Measurements from ENCODE around the gene BNC2. TPM values are rescaled to one million over a fixed set of nuclear protein-coding genes. Genes with fewer than 3 reads are reported as not detected.

The BNC2 gene
- total and polyA plus RNA-seq, 7 experiments from 2014 or later = 0.05 to 1.5 (median 0.59) TPM; not detected in 3

GRCh38 chr9:16806674-16807073, 63.8 kb downstream of the BNC2 start:
- CTCF ChIA-PET = no interaction called here
- H3K27ac Mint-ChIP-seq = no peak overlapping the region
- no peaks in the 10 kb centered on the region for H3K4me1 ChIP-seq (ENCODE audit: control insufficient read depth in 2 of 2, insufficient read depth in 2 of 2, low read length in 2 of 2)

GRCh38 chr9:16803648-16804047, 66.8 kb downstream of the BNC2 start:
- peaks cover 0 to 5% (median 0%) of the 10 kb centered on the region in 11 donors for H3K9me3 Mint-ChIP-seq
- POLR2A ChIA-PET = no interaction called here
- CTCF ChIA-PET = interaction anchor here (0.7 kb wide), 1 partner anchor 22 kb away, joined by 3 read pairs; no protein-coding TSS in a partner anchor
- Histone ChIP-seq H3K4me3 (ENCODE audit: low read length) (no peak overlapping the region), H3K9me3 (ENCODE audit: control insufficient read depth in 2 of 3, low read length in 3 of 3) (no peaks in the 10 kb centered on the region), H3K36me3 (ENCODE audit: control insufficient read depth in 2 of 3, insufficient read depth in 3 of 3, low read length in 3 of 3) (no peaks in the 10 kb centered on the region), H3K27ac (ENCODE audit: low read depth, low read length) (no peak overlapping the region), H3K27me3 (ENCODE audit: control insufficient read depth in 2 of 2, insufficient read depth in 2 of 2, low read length in 2 of 2) (no peaks in the 10 kb centered on the region), H3K4me1 (ENCODE audit: control insufficient read depth in 2 of 2, insufficient read depth in 2 of 2, low read length in 2 of 2) (no peaks in the 10 kb centered on the region)
- H3K27me3 Mint-ChIP-seq = no peaks in the 10 kb centered on the region
- DNase-seq (no peak), ATAC-seq (no peak)
- H3K36me3 Mint-ChIP-seq = no peaks in the 10 kb centered on the region
- no peak overlapping the region for H3K4me3 Mint-ChIP-seq
- H3K4me1 Mint-ChIP-seq = no peaks in the 10 kb centered on the region
- no peak overlapping the region for H3K27ac Mint-ChIP-seq
- intact Hi-C loops (cut with micrococcal nuclease) = no loop called here

More at GRCh38 chr9:16806674-16807073, 63.8 kb downstream of the BNC2 start:
- H3K36me3 Mint-ChIP-seq = no peaks in the 10 kb centered on the region
- ATAC-seq = no peak
- intact Hi-C loops (cut with micrococcal nuclease) = no loop called here
- Histone ChIP-seq H3K27ac (ENCODE audit: low read depth, low read length) (no peak overlapping the region), H3K36me3 (ENCODE audit: control insufficient read depth in 2 of 3, insufficient read depth in 3 of 3, low read length in 3 of 3) (no peaks in the 10 kb centered on the region), H3K27me3 (ENCODE audit: control insufficient read depth in 2 of 2, insufficient read depth in 2 of 2, low read length in 2 of 2) (no peaks in the 10 kb centered on the region), H3K4me3 (ENCODE audit: low read length) (no peak overlapping the region), H3K9me3 (ENCODE audit: control insufficient read depth in 2 of 3, low read length in 3 of 3) (no peaks in the 10 kb centered on the region)
- no peak for DNase-seq
- POLR2A ChIA-PET = no interaction called here
- no peak overlapping the region for H3K4me3 Mint-ChIP-seq
- H3K27me3 Mint-ChIP-seq = no peaks in the 10 kb centered on the region
- peaks cover 0 to 5% (median 0%) of the 10 kb centered on the region in 11 donors for H3K9me3 Mint-ChIP-seq
- no peaks in the 10 kb centered on the region for H3K4me1 Mint-ChIP-seq

- Mint-ChIP-seq H3K9me3 (peaks cover 0 to 5% (median 0%) of the 10 kb centered on the region in 11 donors), H3K4me3 (no peak overlapping the region), H3K36me3 (no peaks in the 10 kb centered on the region), H3K4me1 (no peaks in the 10 kb centered on the region), H3K27me3 (no peaks in the 10 kb centered on the region), H3K27ac (no peak overlapping the region)
- no peaks in the 10 kb centered on the region for H3K36me3 ChIP-seq (ENCODE audit: control insufficient read depth in 2 of 3, insufficient read depth in 3 of 3, low read length in 3 of 3)
- no peaks in the 10 kb centered on the region for H3K9me3 ChIP-seq (ENCODE audit: control insufficient read depth in 2 of 3, low read length in 3 of 3)
- CTCF ChIA-PET = no interaction called here
- H3K27me3 ChIP-seq (ENCODE audit: control insufficient read depth in 2 of 2, insufficient read depth in 2 of 2, low read length in 2 of 2) = no peaks in the 10 kb centered on the region
- H3K27ac ChIP-seq (ENCODE audit: low read depth, low read length) = no peak overlapping the region
- POLR2A ChIA-PET = no interaction called here
- no peak for DNase-seq
- H3K4me1 ChIP-seq (ENCODE audit: control insufficient read depth in 2 of 2, insufficient read depth in 2 of 2, low read length in 2 of 2) = no peaks in the 10 kb centered on the region
- intact Hi-C loops (cut with micrococcal nuclease) = no loop called here
- H3K4me3 ChIP-seq (ENCODE audit: low read length) = no peak overlapping the region
- no peak for ATAC-seq
These were observed 68.5 kb downstream of the BNC2 start for GRCh38 chr9:16801871-16802466.

GRCh38 chr9:16796304-16796825, 74.1 kb downstream of the BNC2 start:
- Histone ChIP-seq H3K27ac (ENCODE audit: low read depth, low read length) (no peak overlapping the region), H3K4me1 (ENCODE audit: control insufficient read depth in 2 of 2, insufficient read depth in 2 of 2, low read length in 2 of 2) (no peaks in the 10 kb centered on the region), H3K36me3 (ENCODE audit: control insufficient read depth in 2 of 3, insufficient read depth in 3 of 3, low read length in 3 of 3) (no peaks in the 10 kb centered on the region), H3K27me3 (ENCODE audit: control insufficient read depth in 2 of 2, insufficient read depth in 2 of 2, low read length in 2 of 2) (no peaks in the 10 kb centered on the region), H3K9me3 (ENCODE audit: control insufficient read depth in 2 of 3, low read length in 3 of 3) (no peaks in the 10 kb centered on the region), H3K4me3 (ENCODE audit: low read length) (no peak overlapping the region)
- Mint-ChIP-seq H3K27ac (no peak overlapping the region), H3K27me3 (no peaks in the 10 kb centered on the region), H3K4me3 (no peak overlapping the region), H3K9me3 (peaks cover 0 to 7% (median 2%) of the 10 kb centered on the region in 11 donors), H3K4me1 (no peaks in the 10 kb centered on the region), H3K36me3 (no peaks in the 10 kb centered on the region)
- DNase-seq (no peak), ATAC-seq (no peak)
- POLR2A ChIA-PET = no interaction called here
- CTCF ChIA-PET = no interaction called here
- intact Hi-C loops (cut with micrococcal nuclease) = loop anchor here in 1 of 2 donors (1.0 kb wide), 1 partner anchor 26 kb away; no protein-coding TSS in a partner anchor

- no peak for DNase-seq
- POLR2A ChIA-PET = no interaction called here
- no peak overlapping the region for H3K27ac ChIP-seq (ENCODE audit: low read depth, low read length)
- H3K36me3 Mint-ChIP-seq = no peaks in the 10 kb centered on the region
- intact Hi-C loops (cut with micrococcal nuclease) = no loop called here
- no peak overlapping the region for H3K4me3 Mint-ChIP-seq
- H3K36me3 ChIP-seq (ENCODE audit: control insufficient read depth in 2 of 3, insufficient read depth in 3 of 3, low read length in 3 of 3) = no peaks in the 10 kb centered on the region
- H3K4me3 ChIP-seq (ENCODE audit: low read length) = no peak overlapping the region
- no peaks in the 10 kb centered on the region for H3K4me1 Mint-ChIP-seq
- CTCF ChIA-PET = no interaction called here
- H3K4me1 ChIP-seq (ENCODE audit: control insufficient read depth in 2 of 2, insufficient read depth in 2 of 2, low read length in 2 of 2) = no peaks in the 10 kb centered on the region
- H3K27ac Mint-ChIP-seq = no peak overlapping the region
- H3K9me3 Mint-ChIP-seq = peaks cover 0 to 7% (median 2%) of the 10 kb centered on the region in 11 donors
- H3K27me3 ChIP-seq (ENCODE audit: control insufficient read depth in 2 of 2, insufficient read depth in 2 of 2, low read length in 2 of 2) = no peaks in the 10 kb centered on the region
- no peaks in the 10 kb centered on the region for H3K27me3 Mint-ChIP-seq
- ATAC-seq = no peak
- H3K9me3 ChIP-seq (ENCODE audit: control insufficient read depth in 2 of 3, low read length in 3 of 3) = no peaks in the 10 kb centered on the region
These were observed 75.4 kb downstream of the BNC2 start for GRCh38 chr9:16794871-16795639.

- POLR2A ChIA-PET = no interaction called here
- ATAC-seq (no peak), DNase-seq (no peak)
- CTCF ChIA-PET = no interaction called here
- H3K27ac Mint-ChIP-seq = no peak overlapping the region
- intact Hi-C loops (cut with micrococcal nuclease) = no loop called here
- H3K4me1 ChIP-seq (ENCODE audit: control insufficient read depth in 2 of 2, insufficient read depth in 2 of 2, low read length in 2 of 2) = no peaks in the 10 kb centered on the region
- no peak overlapping the region for H3K4me3 Mint-ChIP-seq
- H3K9me3 ChIP-seq (ENCODE audit: control insufficient read depth in 2 of 3, low read length in 3 of 3) = no peaks in the 10 kb centered on the region
- no peak overlapping the region for H3K4me3 ChIP-seq (ENCODE audit: low read length)
- H3K27ac ChIP-seq (ENCODE audit: low read depth, low read length) = no peak overlapping the region
- H3K36me3 Mint-ChIP-seq = no peaks in the 10 kb centered on the region
- H3K9me3 Mint-ChIP-seq = peaks cover 0 to 11% (median 5%) of the 10 kb centered on the region in 11 donors
- H3K27me3 Mint-ChIP-seq = no peaks in the 10 kb centered on the region
- H3K4me1 Mint-ChIP-seq = no peaks in the 10 kb centered on the region
- no peaks in the 10 kb centered on the region for H3K27me3 ChIP-seq (ENCODE audit: control insufficient read depth in 2 of 2, insufficient read depth in 2 of 2, low read length in 2 of 2)
- H3K36me3 ChIP-seq (ENCODE audit: control insufficient read depth in 2 of 3, insufficient read depth in 3 of 3, low read length in 3 of 3) = no peaks in the 10 kb centered on the region
These were observed 76.4 kb downstream of the BNC2 start for GRCh38 chr9:16794103-16794502.

Data from naive thymus-derived CD4-positive, alpha-beta T cell (primary cell).